IMR-90 (cell line): ENCODE measurements around the gene BMP8A.
"Not testable (repeated sequence)": the region's sequence is repeated elsewhere in the genome, so short reads cannot be mapped to it uniquely, and the experiment has no call there.

Experiments
- BHLHE40 ChIP-seq: fragments of 150-350 bp; IDR thresholded peaks from 2 replicates; pipeline ENCODE4 v1.6.1; 2016; ENCODE audit warnings: mild to moderate bottlenecking, low read depth, low read length
- CEBPB ChIP-seq: IDR thresholded peaks from 2 replicates; pipeline ENCODE4 v1.6.1; 2012; ENCODE audit warnings: low read depth, low read length, improper control_type of control experiment
- CHD1 ChIP-seq: IDR thresholded peaks from 2 replicates; pipeline ENCODE4 v1.6.1; 2012; ENCODE audit warnings: low read depth, low read length, improper control_type of control experiment
- MAFK ChIP-seq: IDR thresholded peaks from 2 replicates; pipeline ENCODE4 v1.6.1; 2012; ENCODE audit warnings: low read depth, low read length, improper control_type of control experiment
- POLR2A ChIP-seq: IDR thresholded peaks from 2 replicates; pipeline ENCODE4 v1.6.1; 2012; ENCODE audit warnings: mild to moderate bottlenecking, low read depth, low read length
- RAD21 ChIP-seq: IDR thresholded peaks from 2 replicates; pipeline ENCODE4 v1.6.1; 2012; ENCODE audit warnings: low read length, improper control_type of control experiment
- RCOR1 ChIP-seq: IDR thresholded peaks from 2 replicates; pipeline ENCODE4 v1.6.1; 2012; ENCODE audit warnings: mild to moderate bottlenecking, low read length, improper control_type of control experiment; ENCODE audit not compliant: insufficient replicate concordance
- RFX5 ChIP-seq: IDR thresholded peaks from 2 replicates; pipeline ENCODE4 v1.8.0; 2012; ENCODE audit warnings: low read depth, mild to moderate bottlenecking, low read length, moderate library complexity
- SMC3 ChIP-seq: fragments of 150-350 bp; IDR thresholded peaks from 2 replicates; pipeline ENCODE4 v1.6.1; 2016; ENCODE audit warnings: low read depth, mild to moderate bottlenecking, antibody characterized with exemption, low read length, moderate library complexity
- TF ChIP-seq, protein P1 (sequence below): conservative IDR thresholded peaks from 2 replicates; pipeline ENCODE4 v1.5.1; 2012; ENCODE audit warnings: mild to moderate bottlenecking, low read depth, low read length, improper control_type of control experiment
- TF ChIP-seq, protein P2 (sequence below): fragments of 150-350 bp; IDR thresholded peaks from 2 replicates; pipeline ENCODE4 v1.6.1; 2017; ENCODE audit warnings: mild to moderate bottlenecking, antibody characterized with exemption, low read length, low read depth

DNA sequence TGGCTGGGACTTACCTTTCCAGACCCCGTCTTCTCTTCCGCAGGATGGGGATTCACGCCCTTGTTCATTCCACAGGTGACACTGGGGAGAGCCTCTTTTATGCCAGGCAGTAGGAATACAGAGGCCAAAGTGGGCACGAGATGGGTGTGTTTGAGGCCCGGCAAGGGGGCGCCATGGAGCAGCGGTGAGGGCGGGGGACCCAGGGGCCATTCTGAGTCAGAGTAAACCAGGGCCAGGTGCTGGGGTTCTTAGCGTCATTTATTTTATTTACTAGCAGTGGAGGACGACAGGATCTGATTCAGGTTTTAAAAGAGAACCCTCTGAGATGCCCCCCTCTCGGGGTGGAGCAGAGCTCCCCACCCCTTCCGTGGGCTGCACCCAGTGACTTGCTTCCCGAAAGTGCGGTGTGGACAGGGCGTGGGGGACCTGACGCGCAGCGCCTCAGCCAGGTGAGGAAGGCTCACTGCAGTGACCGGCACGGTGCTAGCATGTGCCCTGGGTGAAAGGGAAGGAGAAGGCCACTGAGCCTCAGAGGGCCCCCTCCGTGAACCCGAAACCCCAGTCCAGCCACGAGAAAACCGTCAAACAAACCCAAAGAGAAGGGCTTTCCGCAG is 20.9 kb downstream of the BMP8A start:
- TF ChIP-seq, protein P1, sequence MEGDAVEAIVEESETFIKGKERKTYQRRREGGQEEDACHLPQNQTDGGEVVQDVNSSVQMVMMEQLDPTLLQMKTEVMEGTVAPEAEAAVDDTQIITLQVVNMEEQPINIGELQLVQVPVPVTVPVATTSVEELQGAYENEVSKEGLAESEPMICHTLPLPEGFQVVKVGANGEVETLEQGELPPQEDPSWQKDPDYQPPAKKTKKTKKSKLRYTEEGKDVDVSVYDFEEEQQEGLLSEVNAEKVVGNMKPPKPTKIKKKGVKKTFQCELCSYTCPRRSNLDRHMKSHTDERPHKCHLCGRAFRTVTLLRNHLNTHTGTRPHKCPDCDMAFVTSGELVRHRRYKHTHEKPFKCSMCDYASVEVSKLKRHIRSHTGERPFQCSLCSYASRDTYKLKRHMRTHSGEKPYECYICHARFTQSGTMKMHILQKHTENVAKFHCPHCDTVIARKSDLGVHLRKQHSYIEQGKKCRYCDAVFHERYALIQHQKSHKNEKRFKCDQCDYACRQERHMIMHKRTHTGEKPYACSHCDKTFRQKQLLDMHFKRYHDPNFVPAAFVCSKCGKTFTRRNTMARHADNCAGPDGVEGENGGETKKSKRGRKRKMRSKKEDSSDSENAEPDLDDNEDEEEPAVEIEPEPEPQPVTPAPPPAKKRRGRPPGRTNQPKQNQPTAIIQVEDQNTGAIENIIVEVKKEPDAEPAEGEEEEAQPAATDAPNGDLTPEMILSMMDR = not testable (repeated sequence)
- TF ChIP-seq CEBPB, RAD21, POLR2A, RFX5, SMC3, BHLHE40, CHD1, MAFK, RCOR1: not testable (repeated sequence)
- TF ChIP-seq, protein P2, sequence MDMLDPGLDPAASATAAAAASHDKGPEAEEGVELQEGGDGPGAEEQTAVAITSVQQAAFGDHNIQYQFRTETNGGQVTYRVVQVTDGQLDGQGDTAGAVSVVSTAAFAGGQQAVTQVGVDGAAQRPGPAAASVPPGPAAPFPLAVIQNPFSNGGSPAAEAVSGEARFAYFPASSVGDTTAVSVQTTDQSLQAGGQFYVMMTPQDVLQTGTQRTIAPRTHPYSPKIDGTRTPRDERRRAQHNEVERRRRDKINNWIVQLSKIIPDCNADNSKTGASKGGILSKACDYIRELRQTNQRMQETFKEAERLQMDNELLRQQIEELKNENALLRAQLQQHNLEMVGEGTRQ = not testable (repeated sequence)
